Measurements from ENCODE around the gene ACVR1C.

Gene ACVR1C

DNA sequence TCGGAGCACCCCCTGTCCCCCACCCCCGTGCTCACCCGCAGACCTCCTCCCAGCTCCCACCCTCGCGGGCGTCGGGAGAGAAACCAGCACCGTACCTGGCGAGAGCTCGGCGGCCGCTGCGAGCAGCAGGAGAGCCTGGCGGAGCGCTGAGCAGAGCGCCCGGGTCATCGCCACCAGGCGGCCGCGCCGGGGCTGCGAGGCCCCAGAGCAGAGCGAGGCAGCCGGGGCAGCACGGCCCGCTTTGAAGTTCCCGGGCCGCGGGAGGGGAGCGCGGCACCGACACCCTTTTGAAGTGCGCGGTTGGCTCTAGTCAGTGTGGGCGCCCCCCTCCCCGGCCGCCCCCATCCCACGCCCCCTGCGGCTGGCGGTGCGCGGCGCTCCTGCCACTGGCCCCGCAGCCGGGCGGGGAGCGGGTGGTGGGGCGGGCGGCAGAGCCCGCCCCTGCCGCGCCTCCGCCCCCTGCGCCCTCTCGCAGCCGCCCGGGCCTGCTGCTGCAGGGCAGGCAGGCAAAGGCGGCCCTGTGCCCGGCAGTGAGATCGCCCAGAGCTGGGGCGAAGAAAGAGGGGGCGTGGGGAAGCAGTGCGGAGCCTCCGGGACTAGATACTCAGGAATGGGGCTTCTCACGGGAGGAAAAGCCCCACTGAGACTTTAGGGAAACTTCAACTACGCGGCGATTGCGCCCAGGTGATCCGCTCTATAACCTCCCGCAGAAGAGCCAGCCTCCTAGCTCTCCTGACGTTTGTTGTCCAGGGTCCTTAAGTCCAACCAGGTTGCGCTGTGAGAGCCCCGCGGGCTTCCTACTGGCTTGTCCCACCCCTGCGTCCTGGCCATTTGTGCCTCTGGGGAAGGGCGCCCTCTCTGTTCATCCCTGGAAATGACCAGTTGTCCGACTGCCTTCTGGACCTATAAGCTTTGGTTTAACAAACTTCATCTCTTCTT lies at the start of gene ACVR1C:
ACVR1C (minus strand) TSS at position 388 of the 939 bp plus-strand sequence; CDS start at position 168, 220 bp downstream.
- DNase-seq (ENCODE audit: low spot score): peak; percentile 59

DNA sequence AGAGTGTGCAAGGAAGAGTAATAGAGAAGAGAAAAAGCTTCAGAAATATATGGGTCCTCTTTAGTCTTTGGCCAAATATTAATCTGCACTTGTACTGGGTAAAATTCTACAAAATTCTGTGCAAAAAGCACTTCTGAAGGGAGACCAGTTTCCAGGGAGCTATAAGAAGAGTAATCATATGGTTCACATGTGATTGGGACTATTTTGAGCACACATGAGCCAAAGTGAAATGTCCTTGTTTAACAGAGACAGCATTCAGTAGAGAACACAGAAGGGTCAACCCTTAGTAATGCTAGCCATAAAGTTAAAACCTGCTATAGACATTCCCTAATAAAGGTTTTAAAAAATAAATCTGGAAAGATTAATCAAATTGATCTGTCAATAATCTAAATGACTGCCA lies 49.3 kb upstream of the ACVR1C start:
- no peak for DNase-seq (ENCODE audit: low spot score)

DNA sequence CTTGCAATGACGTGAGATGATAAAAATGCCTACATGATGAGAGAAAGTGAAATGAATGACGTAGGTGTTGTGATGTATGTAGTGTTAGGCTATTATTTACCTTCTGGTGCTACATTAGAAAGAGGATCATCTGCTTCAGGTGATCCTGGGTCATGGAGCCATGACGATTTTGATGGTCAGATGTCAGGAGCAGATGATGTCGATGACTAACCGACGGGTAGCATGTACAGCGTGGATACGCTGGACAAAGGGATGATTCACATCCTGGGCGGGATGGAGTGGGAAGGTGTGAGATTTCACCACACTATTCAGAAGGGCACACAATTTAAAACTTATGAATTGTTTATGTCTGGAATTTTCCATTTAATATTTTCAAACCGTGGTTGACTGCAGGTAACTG lies 43.5 kb upstream of the ACVR1C start:
- no peak for DNase-seq (ENCODE audit: low spot score)

DNA sequence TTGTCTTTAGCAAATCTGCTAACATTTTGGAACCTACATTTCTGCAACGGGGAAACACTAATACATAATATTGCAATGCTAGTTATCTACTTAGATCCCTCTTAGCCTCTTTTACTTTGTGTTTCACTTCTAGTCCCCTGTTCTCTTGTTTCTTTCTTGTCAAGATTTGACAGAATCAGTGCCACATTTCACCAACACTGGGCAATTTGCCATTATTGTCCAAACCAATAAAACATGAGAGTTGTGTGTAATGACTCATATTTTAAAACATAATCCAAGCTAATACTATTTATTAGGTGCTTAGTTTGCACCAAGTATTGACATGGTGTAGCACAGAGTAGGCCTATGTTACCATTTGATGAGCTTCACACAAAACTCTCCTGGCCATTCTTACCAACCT lies 33.7 kb upstream of the ACVR1C start:
- no peak for DNase-seq (ENCODE audit: low spot score)

DNA sequence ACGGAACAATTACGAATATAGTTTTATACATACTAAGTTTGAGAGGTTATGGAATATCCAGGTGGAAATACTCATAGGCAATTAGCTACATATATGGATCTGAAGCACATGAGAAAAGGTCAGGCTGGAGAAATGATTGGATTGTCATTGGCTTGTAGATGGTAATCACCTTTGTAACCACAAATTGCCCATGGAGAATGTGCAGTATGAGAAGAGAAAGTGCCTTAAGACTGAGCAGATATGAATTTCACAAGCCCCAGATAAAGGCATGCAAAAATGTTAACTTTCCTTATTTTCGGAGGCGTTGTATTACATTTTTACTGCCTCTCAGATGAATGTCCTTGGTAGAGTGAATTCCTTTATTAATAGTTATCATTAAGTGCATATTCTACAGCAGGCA lies 33.1 kb upstream of the ACVR1C start:
- DNase-seq (ENCODE audit: low spot score): no peak

DNA sequence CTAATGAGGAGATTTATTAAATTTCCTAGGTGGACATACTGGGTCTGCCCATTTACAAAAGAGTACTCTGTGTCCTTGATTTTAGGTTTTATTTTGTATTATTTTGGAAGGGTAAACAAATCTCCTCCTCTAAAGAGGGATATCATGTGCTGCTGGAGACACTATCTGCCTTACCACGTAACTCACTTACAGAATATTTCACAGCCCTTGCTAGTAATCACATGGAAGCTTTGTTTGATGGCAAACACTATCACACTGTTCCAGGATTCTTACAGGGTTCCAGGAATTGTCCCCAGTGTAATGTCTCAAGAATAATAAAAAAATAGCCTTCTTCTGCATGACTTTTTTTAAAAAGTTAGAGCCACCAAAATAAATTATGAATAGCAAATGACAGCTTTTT lies 29.2 kb upstream of the ACVR1C start:
- no peak for DNase-seq (ENCODE audit: low spot score)

DNA sequence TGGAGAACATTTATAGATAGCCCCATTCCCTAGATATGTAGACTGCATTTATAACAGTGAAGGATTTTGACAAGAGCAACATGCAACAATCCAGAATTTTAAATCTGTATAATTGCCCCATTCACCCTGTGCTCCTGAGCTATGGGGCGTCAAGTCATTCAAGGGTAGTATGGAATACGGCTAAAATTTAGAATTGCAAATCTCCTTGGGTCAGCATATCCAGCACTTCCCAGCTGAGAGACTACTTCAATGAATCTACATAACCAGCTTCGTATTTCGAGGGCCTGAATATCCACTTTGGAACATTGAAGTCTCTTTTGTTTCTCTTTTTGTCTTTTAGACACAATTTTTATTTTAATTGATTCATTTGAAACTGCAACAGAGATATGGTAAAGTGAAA lies 28.4 kb upstream of the ACVR1C start:
- DNase-seq (ENCODE audit: low spot score): no peak

DNA sequence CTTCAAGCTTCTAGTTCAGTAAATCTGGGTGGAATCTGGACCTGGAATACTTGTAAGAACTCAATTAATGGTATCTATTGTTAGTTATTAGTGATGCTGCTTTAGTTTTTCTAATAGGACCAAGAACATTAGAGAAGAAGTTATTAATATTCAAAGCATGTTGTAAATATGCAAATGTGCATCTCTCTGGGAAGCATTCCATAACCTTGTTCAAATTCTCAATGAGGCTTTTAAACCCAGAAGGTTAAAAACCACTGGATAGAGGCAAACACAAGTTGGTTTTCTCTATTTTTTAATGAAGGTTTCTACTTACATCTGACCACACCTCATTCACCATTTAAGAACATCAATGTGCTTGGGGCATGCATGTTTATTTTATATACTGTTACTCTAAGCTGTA lies 16.1 kb upstream of the ACVR1C start:
- DNase-seq (ENCODE audit: low spot score): no peak

DNA sequence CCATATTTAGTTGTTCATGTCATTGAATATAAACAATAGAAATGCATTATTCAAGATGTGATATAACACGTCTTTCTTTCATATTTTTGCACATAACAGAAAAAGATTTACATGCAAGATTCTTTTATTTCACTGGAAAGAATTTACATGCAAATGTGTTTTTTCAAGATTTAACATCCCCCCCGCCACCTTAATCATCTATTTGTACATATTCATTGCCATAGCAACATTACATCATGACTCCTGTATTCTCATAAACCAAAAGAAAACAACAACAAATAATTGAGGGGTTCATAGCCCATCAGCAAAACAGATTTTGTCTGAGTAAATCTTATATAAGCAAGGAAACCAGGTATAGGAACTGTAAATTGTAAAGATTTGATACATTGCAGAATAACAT lies 3.2 kb upstream of the ACVR1C start:
- no peak for DNase-seq (ENCODE audit: low spot score)

DNA sequence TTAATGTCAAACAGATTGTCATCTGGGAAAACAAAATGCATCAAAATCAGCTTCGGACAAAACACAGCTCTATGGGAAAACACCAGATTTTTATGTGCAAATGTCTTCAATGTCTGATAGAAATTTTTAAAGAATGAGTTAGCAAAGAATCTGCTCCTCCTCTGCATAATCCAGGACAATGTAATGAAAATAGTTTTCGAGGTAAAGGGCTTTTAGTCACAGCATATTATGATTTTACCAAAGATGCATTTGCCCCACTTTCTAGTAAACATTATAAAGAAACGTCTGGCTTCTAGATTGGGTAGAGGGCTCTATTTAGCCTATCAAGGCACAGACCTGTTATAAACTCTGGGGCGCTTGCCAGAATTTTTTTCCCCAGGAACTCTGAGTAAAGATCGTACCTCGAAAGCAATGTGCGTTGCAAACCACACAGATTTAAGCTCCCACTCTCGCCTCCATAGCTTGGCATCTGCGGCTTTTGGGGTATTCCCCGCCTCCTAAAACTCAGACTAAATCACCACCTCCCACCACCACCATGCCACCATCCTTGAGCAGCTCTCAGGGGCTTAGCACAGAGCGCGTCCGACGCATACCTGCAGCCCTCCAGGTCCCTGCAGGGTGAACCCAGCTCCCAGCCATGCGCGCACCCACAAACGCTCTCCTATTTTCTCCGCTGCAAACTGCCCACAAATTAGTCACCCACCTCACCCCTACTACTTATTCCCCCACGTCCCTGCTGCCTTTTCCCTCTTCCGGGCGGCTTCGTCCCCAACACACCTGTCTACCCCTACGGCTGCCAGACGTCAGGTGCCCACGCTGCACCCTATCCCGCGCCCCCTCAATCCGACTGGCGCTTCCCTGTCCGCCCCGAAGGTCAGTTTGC lies 829 bp downstream of the ACVR1C start:
- peak; percentile 31 for DNase-seq (ENCODE audit: low spot score)

DNA sequence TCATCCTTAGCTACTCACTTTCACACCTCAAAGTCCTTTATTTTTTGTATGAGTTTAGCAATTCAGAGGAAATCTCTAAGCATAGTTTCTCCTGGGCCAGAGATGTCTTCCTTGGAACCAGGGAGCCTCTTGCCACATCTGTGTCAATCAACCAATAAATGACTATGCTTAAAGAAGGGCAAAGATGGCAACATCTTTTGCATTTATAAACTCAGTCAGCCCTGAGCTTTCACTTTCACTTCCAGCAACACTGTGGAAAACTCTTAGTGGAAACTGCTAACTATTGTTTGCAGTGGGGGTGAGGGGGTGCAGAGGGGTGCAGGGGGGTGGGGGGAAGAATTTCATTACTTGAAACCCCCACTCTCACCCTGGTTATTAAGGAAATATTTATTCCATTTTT lies 3.4 kb downstream of the ACVR1C start:
- DNase-seq (ENCODE audit: low spot score): peak; percentile 28

DNA sequence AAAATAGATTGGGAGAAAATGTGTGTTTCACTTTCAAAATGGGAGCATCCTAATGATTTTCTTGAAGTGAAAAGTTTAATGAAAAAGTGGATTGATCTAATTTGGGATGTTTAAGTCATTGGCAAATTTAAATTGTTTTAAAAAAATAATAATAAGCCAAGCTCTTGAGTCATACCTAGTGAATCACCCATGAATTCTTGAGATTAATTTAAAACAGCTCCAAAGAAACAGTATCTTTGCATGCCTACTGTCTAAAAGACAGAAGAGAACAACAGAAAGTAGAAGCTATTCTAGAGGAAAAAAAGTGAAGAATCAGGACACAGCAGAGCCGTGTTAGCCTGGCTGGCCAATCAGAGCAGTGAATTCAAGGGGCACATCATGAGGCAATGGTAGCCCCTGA lies 7.7 kb downstream of the ACVR1C start:
- no peak for DNase-seq (ENCODE audit: low spot score)

DNA sequence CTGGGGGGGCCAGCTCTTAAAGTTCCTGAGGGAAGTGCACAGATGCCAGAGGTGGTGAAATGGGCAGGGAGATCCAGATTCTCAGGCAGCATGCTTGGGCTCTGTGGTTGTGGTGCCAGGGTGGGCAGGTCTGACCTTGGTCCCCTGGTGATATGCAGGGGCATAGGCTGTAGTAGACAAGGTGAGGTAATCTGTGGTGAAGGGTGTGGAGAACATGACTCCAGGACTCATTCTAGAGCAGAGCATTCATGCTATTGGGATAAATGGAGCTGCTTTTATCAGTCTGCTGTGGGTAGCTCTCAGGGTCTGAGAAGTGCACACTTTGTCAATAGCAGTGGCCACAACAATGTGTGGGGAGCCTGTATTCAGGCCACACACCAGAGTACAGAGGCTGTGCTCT lies 16.9 kb downstream of the ACVR1C start:
- DNase-seq (ENCODE audit: low spot score): no peak

DNA sequence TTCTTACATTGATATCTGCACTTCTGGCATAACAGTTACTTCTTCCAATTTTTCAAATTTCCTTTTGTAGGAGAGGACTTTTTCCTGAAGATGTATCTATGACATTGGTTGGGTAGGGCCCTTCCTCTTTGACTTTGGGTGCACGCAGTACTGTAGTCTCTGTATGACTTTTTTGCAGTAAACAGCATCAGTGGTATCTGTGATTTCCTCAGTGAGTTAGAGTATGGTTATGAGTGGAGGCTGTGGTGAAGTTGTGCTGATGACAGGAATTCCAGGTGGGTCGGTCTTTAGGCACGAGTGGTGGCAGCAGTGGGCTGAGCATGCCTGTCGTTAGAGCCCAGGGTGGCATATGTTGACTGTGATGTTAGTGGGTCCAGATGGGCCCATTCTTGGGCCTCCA lies 17.6 kb downstream of the ACVR1C start:
- DNase-seq (ENCODE audit: low spot score): no peak

DNA sequence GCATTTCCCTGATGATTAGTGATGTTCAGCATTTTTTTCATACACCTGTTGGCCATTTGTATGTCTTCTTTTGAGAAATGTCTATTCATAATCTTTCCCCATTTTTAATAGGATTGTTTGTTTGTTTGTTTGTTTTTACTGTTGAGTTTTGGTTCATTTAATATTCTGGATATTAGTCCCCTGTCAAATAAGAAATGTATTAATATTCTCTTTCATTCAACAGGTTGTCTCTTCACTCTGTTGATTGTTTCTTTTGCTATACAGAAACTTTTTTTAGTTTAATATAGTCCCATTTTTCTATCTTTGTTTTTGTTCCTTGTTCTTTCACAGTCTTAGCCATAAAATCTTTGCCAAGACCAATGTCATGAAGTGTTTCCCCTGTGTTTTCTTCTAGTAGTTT lies 22.1 kb downstream of the ACVR1C start:
- no peak for DNase-seq (ENCODE audit: low spot score)

DNA sequence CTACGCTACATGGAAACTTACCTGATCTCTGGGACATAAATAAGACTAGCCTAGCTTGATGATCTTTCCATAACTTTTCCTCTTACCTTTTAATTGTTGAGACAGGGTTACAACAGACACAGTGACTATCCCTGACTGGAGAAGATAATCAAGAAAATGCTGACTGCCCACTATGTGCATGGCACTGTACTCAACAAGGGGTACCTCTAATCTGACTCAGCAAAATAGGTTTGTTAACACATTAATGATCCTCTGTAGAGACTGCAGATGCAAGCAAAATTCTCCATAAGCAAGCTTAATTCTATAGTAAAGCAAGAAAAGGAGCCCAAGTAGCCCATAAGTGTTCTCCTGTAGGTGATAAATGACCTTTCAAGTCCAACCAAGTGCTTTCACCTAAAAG lies 25.5 kb downstream of the ACVR1C start:
- no peak for DNase-seq (ENCODE audit: low spot score)

DNA sequence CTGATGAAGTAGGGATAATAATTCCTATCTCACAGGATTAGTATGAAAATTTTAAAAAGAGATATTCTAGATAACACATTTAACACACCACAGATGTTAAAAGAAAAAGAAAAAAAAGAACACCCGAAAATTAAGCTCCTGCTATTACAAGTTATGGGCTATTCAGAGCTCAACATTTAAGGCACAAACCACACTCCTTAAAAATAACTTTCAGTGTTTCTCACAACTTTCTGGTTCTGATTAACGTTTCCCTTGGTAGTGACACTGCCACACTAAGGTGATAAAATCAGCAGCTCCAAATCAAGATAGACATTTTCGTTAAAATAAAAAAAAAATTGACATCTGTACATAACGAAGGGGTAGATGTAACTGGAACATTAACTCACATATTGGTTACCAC lies 26.9 kb downstream of the ACVR1C start:
- no peak for DNase-seq (ENCODE audit: low spot score)

DNA sequence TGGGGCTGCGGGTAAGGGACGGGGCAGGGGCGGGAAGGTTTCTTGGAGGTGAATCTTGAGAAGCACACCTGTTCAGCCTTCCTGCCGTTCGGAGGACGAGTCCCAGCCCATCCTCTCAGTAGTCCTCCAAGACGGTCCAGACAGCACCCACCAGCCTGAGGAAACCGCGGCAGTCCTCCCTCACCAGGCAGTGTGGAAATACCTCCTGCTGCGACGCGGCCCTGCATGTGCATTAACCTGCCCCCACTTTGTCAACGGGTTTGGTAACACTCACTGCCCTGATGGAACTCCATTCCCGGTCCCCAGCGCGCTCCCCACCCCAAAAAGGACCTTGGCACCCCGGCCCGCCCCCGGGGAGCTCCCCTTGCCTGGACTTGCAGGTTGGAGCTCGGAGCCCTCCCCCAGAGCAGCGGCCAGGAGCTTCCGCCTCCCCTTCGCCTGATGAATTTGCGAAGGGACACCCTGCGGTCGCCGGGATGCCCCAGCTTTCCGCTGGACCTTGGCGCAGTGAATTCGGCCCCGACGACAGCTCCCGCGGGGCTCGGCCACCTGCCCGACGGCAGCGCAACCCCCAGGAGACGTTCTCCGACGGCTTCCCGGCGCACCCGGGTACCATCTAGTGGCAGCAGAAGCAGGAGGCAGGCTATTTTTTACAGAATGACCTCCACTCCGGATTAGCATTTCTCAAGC lies 31.5 kb downstream of the ACVR1C start:
- peak; percentile 50 for DNase-seq (ENCODE audit: low spot score)

DNA sequence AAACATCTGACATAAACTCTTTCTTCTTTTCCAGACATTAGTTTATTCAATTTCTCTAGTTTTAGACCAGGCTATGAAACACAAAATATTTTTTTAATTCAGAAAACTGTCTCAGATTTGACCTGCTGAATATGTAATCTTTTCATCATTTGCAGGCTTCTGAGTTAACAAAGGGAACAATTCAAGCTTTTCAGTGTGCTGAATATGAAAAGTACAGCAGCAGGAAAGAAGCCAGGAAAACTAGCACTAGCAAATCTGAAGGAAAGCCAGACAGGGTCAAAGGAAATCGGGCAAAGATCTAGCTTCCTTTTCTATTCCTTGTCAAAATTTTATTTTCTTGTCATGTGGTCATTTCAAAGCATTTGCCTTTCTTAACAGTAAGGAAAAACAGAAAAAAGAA lies 35.3 kb downstream of the ACVR1C start:
- DNase-seq (ENCODE audit: low spot score): no peak

DNA sequence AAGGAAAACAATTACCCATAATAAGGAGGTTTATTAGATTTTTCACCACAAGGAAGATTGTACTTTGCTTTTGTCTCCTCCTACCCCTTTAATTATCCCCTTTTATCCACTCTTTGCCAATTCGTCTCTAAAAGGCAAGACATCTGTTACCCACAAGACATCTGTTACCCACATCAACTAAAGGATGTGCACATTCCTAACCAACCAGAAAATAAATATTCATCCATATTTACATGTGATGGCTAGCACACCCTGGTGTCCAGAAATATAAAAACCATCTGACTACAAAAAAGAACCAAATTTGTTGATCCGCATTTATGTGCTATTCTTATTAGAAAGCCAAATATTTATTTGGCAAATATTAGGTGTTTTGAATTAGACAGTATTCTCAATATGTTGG lies 35.7 kb downstream of the ACVR1C start:
- peak; percentile 6 for DNase-seq (ENCODE audit: low spot score)

DNA sequence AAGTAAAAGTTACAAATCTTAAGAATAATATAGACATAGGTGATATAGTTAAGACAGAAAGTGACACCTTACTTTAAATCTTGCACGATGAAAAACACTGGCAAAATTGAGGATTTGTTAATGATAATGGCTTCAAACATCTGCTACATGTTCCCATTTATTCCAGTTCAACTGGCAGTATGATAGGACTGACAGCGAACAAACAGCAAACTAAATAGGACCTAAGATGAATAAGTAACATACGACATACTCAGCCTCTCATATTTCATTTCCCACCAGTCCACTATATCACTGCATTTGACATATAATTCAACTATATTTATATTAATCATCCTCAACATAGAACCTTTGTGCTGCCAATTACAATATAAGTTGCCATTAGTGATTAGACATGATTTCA lies 36.3 kb downstream of the ACVR1C start:
- no peak for DNase-seq (ENCODE audit: low spot score)

DNA sequence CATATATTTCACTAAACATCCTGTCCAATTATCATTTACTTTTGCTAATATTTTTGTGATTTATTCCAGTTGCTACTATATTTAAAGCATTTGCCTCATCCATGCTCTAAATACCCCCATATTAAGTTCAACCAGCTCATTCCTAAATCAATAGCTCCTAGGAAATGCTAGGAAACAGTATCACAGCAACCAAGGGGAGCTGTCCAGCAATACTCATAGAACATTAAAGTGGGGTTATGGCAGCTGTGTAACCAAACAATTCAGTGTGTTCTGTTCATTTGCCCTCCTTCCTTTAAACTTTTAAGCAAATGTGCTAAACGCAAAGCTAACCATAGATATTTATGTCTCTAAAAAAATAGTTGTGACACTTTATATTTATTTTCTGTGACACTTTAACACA lies 41.1 kb downstream of the ACVR1C start:
- no peak for DNase-seq (ENCODE audit: low spot score)

DNA sequence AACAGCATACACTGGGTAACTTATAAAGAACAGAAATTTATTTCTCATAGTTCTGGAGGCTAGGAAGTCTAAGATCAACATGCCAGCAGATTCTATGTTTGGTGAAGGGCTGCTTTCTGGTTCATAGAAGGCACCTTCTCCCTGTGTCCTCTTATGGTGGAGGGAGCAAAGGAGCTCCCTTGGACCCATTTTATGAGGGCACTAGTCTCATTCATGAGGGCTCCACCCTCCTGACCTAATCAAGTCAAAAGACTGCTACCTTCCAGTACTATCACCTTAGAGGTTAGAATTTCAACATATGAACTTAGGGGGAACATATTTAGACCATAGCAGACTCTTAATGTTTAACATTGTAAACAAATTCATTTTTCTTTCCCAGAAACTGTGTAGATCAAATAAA lies 54.5 kb downstream of the ACVR1C start:
- DNase-seq (ENCODE audit: low spot score): no peak
